Neural progenitor cell (in vitro differentiated cells): Measurements from ENCODE around the gene ZNF655.

Experiments used
- EZH2 ChIP-seq: fragments of 200-600 bp; sonication (generic); IDR thresholded peaks from 2 replicates; pipeline ENCODE4 v1.6.1; 2017; ENCODE audit warnings: antibody characterized with exemption, mild to moderate bottlenecking, moderate library complexity
- EZH2phosphoT487 ChIP-seq: fragments of 200-600 bp; sonication (generic); IDR thresholded peaks from 2 replicates; pipeline ENCODE4 v1.6.1; 2017; ENCODE audit warnings: antibody characterized with exemption
- TF ChIP-seq, protein P1 (sequence below): fragments of 200-600 bp; sonication (generic); IDR thresholded peaks from 2 replicates; pipeline ENCODE4 v1.5.1; 2017; ENCODE audit warnings: antibody characterized with exemption, mild to moderate bottlenecking

DNA sequence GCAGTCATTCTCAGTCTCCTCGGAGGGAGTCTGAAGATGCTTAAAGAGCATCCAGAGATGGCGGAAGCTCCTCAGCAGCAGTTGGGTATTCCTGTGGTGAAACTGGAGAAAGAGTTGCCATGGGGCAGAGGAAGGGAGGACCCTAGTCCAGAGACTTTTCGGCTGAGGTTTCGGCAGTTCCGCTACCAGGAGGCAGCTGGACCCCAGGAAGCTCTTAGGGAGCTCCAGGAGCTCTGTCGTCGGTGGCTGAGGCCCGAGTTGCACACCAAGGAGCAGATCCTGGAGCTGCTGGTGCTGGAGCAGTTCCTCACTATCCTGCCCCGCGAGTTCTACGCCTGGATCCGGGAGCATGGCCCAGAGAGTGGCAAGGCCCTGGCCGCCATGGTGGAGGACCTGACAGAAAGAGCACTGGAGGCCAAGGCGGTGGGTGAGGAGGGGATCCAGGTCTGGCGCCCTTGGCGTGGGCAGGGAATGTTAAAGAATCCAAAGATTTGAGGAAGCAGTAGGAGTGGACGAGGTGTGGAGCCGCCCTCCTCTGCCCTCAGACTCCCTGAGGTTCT, 61.2 kb downstream of the ZNF655 start:
- TF ChIP-seq, protein P1, sequence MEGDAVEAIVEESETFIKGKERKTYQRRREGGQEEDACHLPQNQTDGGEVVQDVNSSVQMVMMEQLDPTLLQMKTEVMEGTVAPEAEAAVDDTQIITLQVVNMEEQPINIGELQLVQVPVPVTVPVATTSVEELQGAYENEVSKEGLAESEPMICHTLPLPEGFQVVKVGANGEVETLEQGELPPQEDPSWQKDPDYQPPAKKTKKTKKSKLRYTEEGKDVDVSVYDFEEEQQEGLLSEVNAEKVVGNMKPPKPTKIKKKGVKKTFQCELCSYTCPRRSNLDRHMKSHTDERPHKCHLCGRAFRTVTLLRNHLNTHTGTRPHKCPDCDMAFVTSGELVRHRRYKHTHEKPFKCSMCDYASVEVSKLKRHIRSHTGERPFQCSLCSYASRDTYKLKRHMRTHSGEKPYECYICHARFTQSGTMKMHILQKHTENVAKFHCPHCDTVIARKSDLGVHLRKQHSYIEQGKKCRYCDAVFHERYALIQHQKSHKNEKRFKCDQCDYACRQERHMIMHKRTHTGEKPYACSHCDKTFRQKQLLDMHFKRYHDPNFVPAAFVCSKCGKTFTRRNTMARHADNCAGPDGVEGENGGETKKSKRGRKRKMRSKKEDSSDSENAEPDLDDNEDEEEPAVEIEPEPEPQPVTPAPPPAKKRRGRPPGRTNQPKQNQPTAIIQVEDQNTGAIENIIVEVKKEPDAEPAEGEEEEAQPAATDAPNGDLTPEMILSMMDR, result no peak
- TF ChIP-seq EZH2phosphoT487, result no peak
- no peak for TF ChIP-seq EZH2
